OCI-LY7 (cell line): ENCODE data around the gene USP25. TPM values are rescaled to one million over a fixed set of nuclear protein-coding genes. Genes with fewer than 3 reads are reported as not detected.

Experiments used
- BruUV-seq: library from RNA; stranded (reverse); fragments of 400-500 nt; replicated peaks from 2 replicates; lab custom pipeline; 2021; lab: Mats Ljungman, UMichigan
- CTCF ChIA-PET: fragments of 300-600 bp; sonication (Branson Sonifier 250); formaldehyde crosslinking; loops from one replicate; lab custom pipeline; 2022; ENCODE audit warnings: antibody characterized with exemption; ENCODE audit not compliant: unreplicated experiment; lab: Charles Lee
- POLR2A ChIA-PET: fragments of 300-600 bp; sonication (Branson Sonifier 250); formaldehyde crosslinking; loops from one replicate; lab custom pipeline; 2022; ENCODE audit warnings: antibody characterized with exemption; lab: Charles Lee
- DNase-seq: peaks from one replicate; pipeline ENCODE4 v3.0.0-alpha.2; 2015; ENCODE audit warnings: low spot score
- H2AFZ ChIP-seq: fragments of 200-600 bp; sonication (generic), shearing (Covaris generic); 2 replicates; pipeline ENCODE4 v1.6.1; 2014; ENCODE audit warnings: mild to moderate bottlenecking, antibody characterized with exemption, low read length, moderate library complexity
- H3K27ac ChIP-seq: fragments of 200-600 bp; sonication (generic); 2 replicates; pipeline ENCODE4 v1.5.1; 2014; ENCODE audit warnings: mixed run types, low read depth, mild to moderate bottlenecking, moderate library complexity, low read length, inconsistent platforms; ENCODE audit not compliant: poor library complexity, severe bottlenecking
- H3K36me3 ChIP-seq: fragments of 200-600 bp; sonication (generic); 2 replicates; pipeline ENCODE4 v1.6.1; 2014; ENCODE audit warnings: mild to moderate bottlenecking, antibody characterized with exemption, low read length, moderate library complexity, mixed read lengths; ENCODE audit not compliant: insufficient read depth
- H3K4me1 ChIP-seq: fragments of 200-600 bp; sonication (generic); 2 replicates; pipeline ENCODE4 v1.5.1; 2014; ENCODE audit warnings: mild to moderate bottlenecking, low read length; ENCODE audit not compliant: insufficient read depth, poor library complexity, severe bottlenecking
- H3K4me2 ChIP-seq: fragments of 200-600 bp; sonication (generic); 2 replicates; pipeline ENCODE4 v1.6.1; 2014; ENCODE audit warnings: mild to moderate bottlenecking, low read length
- H3K4me3 ChIP-seq: fragments of 200-600 bp; sonication (generic); 2 replicates; pipeline ENCODE4 v1.5.1; 2014; ENCODE audit warnings: mild to moderate bottlenecking, low read depth, low read length; ENCODE audit not compliant: poor library complexity, severe bottlenecking
- H3K79me2 ChIP-seq: fragments of 200-600 bp; sonication (generic); 2 replicates; pipeline ENCODE4 v1.6.1; 2016; ENCODE audit warnings: low read depth, mild to moderate bottlenecking, low read length, moderate library complexity, mixed read lengths; ENCODE audit not compliant: insufficient read depth
- H3K9me2 ChIP-seq: fragments of 200-600 bp; sonication (generic); 2 replicates; pipeline ENCODE4 v1.6.1; 2016; ENCODE audit warnings: mild to moderate bottlenecking, low read length, mixed read lengths; ENCODE audit not compliant: insufficient read depth
- H3K9me3 ChIP-seq: fragments of 200-600 bp; sonication (generic); 2 replicates; pipeline ENCODE4 v1.6.1; 2014; ENCODE audit warnings: mild to moderate bottlenecking, mixed run types, low read length, mixed read lengths
- H4K20me1 ChIP-seq: fragments of 200-600 bp; sonication (generic); 2 replicates; pipeline ENCODE4 v1.6.1; 2014; ENCODE audit warnings: mild to moderate bottlenecking, antibody characterized with exemption, low read length, moderate library complexity, mixed read lengths; ENCODE audit not compliant: insufficient read depth
- EZH2phosphoT487 ChIP-seq: fragments of 200-600 bp; sonication (generic); IDR thresholded peaks from 2 replicates; pipeline ENCODE4 v1.6.1; 2018; ENCODE audit warnings: low read depth, borderline replicate concordance, mild to moderate bottlenecking, mixed run types, antibody characterized with exemption, low read length, moderate library complexity, mixed read lengths
- intact Hi-C: fragments of 100-400 bp; cut with micrococcal nuclease; formaldehyde crosslinking; loops from one replicate; pipeline ENCODE4 v1.10.0; 2022; ENCODE audit not compliant: unreplicated experiment
- total RNA-seq, 2 experiments: library from RNA; depleted of rRNA in 1 of 2; stranded (reverse); fragments of >200 nt in 1 of 2; shearing (Covaris generic) in 1 of 2; gene quantifications; 2 replicates each; pipeline ENCODE4 v1.2.3, GENCODE V29; 2014 to 2022
- TF ChIP-seq, protein P1 (sequence below): fragments of 200-600 bp; sonication (generic); conservative IDR thresholded peaks from 2 replicates; pipeline ENCODE4 v1.5.1; 2014; ENCODE audit warnings: mild to moderate bottlenecking, antibody characterized with exemption, low read length, moderate library complexity, mixed read lengths

Gene USP25
- total RNA-seq, 2 experiments from 2014 or later = 25.1 to 28.1 TPM

DNA sequence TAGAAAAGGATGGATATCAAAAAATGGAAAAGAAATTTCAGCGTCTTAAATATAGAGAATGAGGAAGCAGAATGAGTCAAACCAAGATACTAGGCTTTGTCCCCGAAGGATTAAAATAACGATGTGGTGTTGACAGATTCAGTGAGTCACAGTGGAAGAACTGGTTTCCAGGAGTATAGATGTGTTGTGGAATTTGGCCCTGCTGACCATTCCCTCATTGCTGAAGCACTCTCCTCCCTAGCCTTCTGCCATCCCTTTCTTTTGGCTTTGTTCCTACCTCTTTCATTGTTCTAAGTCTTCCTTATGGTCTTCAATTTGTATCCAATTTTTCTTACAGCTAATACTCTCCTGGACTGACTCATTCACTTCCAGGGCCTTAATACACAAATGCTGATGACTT lies 23.1 kb upstream of the USP25 start:
- H3K4me1 ChIP-seq = no peaks in the 10 kb centered on the region
- no peaks in the 10 kb centered on the region for H3K36me3 ChIP-seq
- no peak overlapping the region for H3K4me2 ChIP-seq
- H3K9me2 ChIP-seq = no peaks in the 10 kb centered on the region
- no peak for DNase-seq
- H3K9me3 ChIP-seq = no peaks in the 10 kb centered on the region
- CTCF ChIA-PET = no interaction called here
- BruUV-seq = no TSS peak
- intact Hi-C loops = no loop called here
- H2AFZ ChIP-seq = no peak overlapping the region
- H3K4me3 ChIP-seq = no peak overlapping the region
- no peak overlapping the region for H3K27ac ChIP-seq
- POLR2A ChIA-PET = interaction anchor here (0.5 to 1.2 kb wide), 2 partner anchors 189 to 1384 kb away, joined by 3 read pairs; no protein-coding TSS in a partner anchor
- TF ChIP-seq, protein P1, sequence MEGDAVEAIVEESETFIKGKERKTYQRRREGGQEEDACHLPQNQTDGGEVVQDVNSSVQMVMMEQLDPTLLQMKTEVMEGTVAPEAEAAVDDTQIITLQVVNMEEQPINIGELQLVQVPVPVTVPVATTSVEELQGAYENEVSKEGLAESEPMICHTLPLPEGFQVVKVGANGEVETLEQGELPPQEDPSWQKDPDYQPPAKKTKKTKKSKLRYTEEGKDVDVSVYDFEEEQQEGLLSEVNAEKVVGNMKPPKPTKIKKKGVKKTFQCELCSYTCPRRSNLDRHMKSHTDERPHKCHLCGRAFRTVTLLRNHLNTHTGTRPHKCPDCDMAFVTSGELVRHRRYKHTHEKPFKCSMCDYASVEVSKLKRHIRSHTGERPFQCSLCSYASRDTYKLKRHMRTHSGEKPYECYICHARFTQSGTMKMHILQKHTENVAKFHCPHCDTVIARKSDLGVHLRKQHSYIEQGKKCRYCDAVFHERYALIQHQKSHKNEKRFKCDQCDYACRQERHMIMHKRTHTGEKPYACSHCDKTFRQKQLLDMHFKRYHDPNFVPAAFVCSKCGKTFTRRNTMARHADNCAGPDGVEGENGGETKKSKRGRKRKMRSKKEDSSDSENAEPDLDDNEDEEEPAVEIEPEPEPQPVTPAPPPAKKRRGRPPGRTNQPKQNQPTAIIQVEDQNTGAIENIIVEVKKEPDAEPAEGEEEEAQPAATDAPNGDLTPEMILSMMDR = no peak
- TF ChIP-seq EZH2phosphoT487 = no peak
- H3K79me2 ChIP-seq = no peaks in the 10 kb centered on the region
- no peaks in the 10 kb centered on the region for H4K20me1 ChIP-seq

DNA sequence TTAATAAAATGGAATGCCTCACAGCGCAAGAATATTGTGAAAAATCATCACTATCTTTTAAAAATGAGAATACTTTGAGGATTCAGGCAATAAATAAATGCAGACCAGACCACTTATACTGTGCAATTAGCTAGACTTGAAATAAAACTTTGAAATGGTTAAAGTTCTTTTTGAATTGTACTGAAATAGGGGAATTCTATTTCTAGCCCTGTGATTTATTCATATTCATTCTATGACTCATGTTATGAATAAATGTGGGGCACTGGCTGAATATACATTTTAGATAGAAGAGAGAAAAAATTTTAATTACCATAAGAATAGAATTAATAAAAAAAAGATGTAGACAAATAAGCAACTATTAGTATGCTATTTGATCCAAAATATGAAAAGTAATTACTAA lies 16.4 kb upstream of the USP25 start:
- Histone ChIP-seq H3K9me2 (no peaks in the 10 kb centered on the region), H3K79me2 (no peaks in the 10 kb centered on the region), H3K4me2 (no peak overlapping the region), H3K4me3 (no peak overlapping the region), H2AFZ (no peak overlapping the region), H3K4me1 (no peaks in the 10 kb centered on the region), H3K27ac (no peak overlapping the region), H4K20me1 (no peaks in the 10 kb centered on the region), H3K36me3 (no peaks in the 10 kb centered on the region), H3K9me3 (no peaks in the 10 kb centered on the region)
- CTCF ChIA-PET = no interaction called here
- BruUV-seq = no TSS peak
- POLR2A ChIA-PET = no interaction called here
- intact Hi-C loops = no loop called here
- no peak for DNase-seq
- TF ChIP-seq, protein P1 = no peak
- no peak for TF ChIP-seq EZH2phosphoT487

DNA sequence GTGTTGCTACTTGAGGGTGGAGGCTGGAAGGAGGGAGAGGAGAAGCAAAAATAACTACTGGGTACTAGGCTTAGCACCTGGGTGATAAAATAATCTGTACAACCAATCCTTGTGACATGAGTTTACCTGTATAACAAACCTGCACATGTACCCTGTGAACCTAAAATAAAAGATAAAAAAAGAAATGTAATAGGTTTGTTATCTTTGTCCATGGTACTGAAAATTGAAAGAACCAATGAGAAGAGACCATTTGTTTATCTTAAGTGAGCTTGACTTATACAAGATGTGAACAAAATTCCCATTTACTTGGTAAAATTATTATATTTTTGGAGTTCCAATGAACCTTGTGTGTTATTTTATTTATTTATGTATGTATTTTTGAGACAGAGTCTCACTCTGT lies 11.1 kb upstream of the USP25 start:
- ChIA-PET CTCF (no interaction called here), POLR2A (interaction anchor here (0.6 kb wide), 1 partner anchor 647 kb away, joined by 3 read pairs; no protein-coding TSS in a partner anchor)
- no peaks in the 10 kb centered on the region for H3K79me2 ChIP-seq
- no peaks in the 10 kb centered on the region for H3K4me1 ChIP-seq
- no peak overlapping the region for H2AFZ ChIP-seq
- no peak for DNase-seq
- no peak overlapping the region for H3K4me3 ChIP-seq
- H3K27ac ChIP-seq = no peak overlapping the region
- H3K36me3 ChIP-seq = no peaks in the 10 kb centered on the region
- TF ChIP-seq EZH2phosphoT487 = no peak
- TF ChIP-seq, protein P1 = no peak
- H3K9me2 ChIP-seq = no peaks in the 10 kb centered on the region
- no peak overlapping the region for H3K4me2 ChIP-seq
- no peaks in the 10 kb centered on the region for H4K20me1 ChIP-seq
- H3K9me3 ChIP-seq = no peaks in the 10 kb centered on the region
- no TSS peak for BruUV-seq
- intact Hi-C loops = no loop called here
